Gastrocnemius medialis (tissue), 4 donors: ENCODE results near the gene SELENOF.

Experiments
- CTCF ChIP-seq, 5 experiments: fragments of 450-650 bp in 3 of 5; fragments of 200-600 bp in 2 of 5; sonication (generic) in 2 of 5; IDR thresholded peaks in 4 of 5; conservative IDR thresholded peaks in 1 of 5; 1 replicate in 4 of 5; 2 replicates in 1 of 5; pipeline ENCODE4 v1.5.1; 2016 to 2019; ENCODE audit warnings: antibody characterized with exemption in 5 of 5, mild to moderate bottlenecking in 3 of 5, moderate library complexity in 3 of 5
- POLR2A ChIP-seq, 2 donors: fragments of 450-650 bp; IDR thresholded peaks; one replicate each; pipeline ENCODE4 v1.6.1; 2017; ENCODE audit warnings: antibody characterized with exemption in 2 of 2, mild to moderate bottlenecking in 2 of 2, moderate library complexity in 2 of 2

DNA sequence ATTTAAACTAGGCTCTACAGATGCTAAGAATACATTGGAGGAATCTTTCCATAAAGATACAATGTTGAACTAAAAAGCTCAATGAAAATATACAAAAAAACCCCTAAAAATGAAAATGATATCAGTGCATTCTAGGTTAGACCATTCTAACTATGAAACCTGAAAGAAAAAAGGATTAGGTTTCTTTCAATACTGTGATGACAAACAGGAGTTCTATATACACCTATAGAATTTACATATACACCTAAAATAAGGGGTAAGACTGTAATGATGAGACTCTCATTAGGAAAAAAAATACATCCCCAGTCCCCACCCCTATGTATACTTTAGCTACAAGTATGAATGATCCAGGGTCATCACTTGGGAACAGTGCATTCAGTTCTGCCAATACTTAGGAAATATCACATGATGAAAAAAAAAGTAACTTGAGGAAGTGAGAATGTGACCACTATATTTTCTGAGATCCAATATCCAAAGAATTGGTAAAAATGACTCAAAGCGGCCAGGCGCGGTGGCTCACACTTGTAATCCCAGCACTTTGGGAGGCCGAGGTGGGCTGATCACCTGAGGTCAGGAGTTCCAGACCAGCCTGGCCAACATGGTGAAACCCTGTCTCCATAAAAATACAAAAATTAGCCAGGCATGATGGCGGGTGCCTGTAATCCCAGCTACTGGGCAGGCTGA lies 26.3 kb downstream of the SELENOF start:
- TF ChIP-seq POLR2A (IDR thresholded peaks at IDR 0.05) (no peak), CTCF (IDR thresholded peaks at IDR 0.05 in 4 of 5, conservative IDR thresholded peaks at IDR 0.05 in 1 of 5) (no peak)
